ENCODE data around the gene NATD1. TPM values are rescaled to one million over a fixed set of nuclear protein-coding genes. Genes with fewer than 3 reads are reported as not detected.
A peak's percentile ranks its signal among the peaks of the same experiment; 100 is the strongest.

Gene NATD1
- total and polyA plus RNA-seq, 2 experiments from 2014 or later, result 2.1 to 8.1 TPM

GRCh38 chr17:21235921-21236320, 17.3 kb downstream of the NATD1 start (continued):
- TF ChIP-seq, protein P1, sequence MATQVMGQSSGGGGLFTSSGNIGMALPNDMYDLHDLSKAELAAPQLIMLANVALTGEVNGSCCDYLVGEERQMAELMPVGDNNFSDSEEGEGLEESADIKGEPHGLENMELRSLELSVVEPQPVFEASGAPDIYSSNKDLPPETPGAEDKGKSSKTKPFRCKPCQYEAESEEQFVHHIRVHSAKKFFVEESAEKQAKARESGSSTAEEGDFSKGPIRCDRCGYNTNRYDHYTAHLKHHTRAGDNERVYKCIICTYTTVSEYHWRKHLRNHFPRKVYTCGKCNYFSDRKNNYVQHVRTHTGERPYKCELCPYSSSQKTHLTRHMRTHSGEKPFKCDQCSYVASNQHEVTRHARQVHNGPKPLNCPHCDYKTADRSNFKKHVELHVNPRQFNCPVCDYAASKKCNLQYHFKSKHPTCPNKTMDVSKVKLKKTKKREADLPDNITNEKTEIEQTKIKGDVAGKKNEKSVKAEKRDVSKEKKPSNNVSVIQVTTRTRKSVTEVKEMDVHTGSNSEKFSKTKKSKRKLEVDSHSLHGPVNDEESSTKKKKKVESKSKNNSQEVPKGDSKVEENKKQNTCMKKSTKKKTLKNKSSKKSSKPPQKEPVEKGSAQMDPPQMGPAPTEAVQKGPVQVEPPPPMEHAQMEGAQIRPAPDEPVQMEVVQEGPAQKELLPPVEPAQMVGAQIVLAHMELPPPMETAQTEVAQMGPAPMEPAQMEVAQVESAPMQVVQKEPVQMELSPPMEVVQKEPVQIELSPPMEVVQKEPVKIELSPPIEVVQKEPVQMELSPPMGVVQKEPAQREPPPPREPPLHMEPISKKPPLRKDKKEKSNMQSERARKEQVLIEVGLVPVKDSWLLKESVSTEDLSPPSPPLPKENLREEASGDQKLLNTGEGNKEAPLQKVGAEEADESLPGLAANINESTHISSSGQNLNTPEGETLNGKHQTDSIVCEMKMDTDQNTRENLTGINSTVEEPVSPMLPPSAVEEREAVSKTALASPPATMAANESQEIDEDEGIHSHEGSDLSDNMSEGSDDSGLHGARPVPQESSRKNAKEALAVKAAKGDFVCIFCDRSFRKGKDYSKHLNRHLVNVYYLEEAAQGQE (IDR thresholded peaks at IDR 0.05; ENCODE audit: unreplicated experiment), result no peak
- TF ChIP-seq EZH2phosphoT487 (IDR thresholded peaks at IDR 0.05; ENCODE audit: unreplicated experiment), result no peak
- TF ChIP-seq POLR2AphosphoS5 (IDR thresholded peaks at IDR 0.05; ENCODE audit: low read depth), result no peak
- no peak for TF ChIP-seq CREB1 (CRISPR knock-in tag; IDR thresholded peaks at IDR 0.05; ENCODE audit: low read depth)

DNA sequence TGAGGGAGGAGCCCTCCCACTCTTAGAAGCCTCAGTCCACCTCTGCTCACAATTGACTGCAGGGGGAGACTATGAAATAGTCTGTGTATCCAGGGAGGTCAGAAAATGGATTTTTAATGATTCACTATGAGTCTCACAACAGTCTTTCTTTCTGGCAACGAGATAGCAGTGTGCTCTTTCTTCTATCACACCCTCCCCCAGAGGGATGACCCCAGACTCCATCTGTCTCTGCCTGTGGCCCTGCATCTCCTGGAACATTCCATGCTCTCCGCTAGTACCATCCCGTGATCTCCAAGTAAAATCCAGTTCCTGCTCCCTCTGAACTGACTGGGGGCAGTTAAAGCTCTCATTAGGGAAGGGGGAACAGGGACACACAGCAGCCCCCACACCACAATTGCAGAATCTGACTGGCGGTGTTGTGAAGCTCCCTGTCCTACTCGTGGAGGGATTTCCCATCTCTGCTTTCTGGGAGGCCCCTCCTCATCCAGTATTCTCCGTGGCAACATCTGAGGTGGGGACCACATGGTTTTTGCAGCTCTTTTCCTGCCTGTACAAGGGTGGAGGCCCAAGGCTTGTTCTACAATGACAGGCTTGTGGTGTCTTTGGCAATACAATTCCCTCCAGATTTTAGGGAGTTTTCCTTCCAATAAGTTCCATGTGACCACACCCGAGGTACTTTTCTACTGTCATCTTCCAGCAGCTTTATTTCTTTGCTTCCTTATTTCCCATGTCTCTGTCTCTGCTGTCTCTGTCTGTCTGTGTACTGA, 19.4 kb downstream of the NATD1 start:
- no peak overlapping the region for H3K4me3 ChIP-seq
- no peak overlapping the region for H3K27ac Mint-ChIP-seq

More for the DNA sequence above, 19.4 kb downstream of the NATD1 start:
- Histone ChIP-seq H3K36me3 (ENCODE audit: insufficient read depth) (no peaks in the 10 kb centered on the region), H4K20me1 (replicated peaks; ENCODE audit: insufficient read depth) (no peaks in the 10 kb centered on the region), H3F3A (replicated peaks; ENCODE audit: low read depth) (no peaks in the 10 kb centered on the region), H3K9me2 (ENCODE audit: insufficient read depth) (no peaks in the 10 kb centered on the region), H3K4me1 (ENCODE audit: insufficient read depth) (no peaks in the 10 kb centered on the region), H2AFZ (no peak overlapping the region), H3K79me2 (replicated peaks; ENCODE audit: insufficient read depth) (no peaks in the 10 kb centered on the region), H3K27ac (ENCODE audit: low read depth) (no peak overlapping the region), H3K4me2 (no peak overlapping the region), H3K27me3 (ENCODE audit: insufficient read depth) (no peaks in the 10 kb centered on the region)
- DNase-seq (ENCODE audit: low spot score) (no peak), ATAC-seq (no peak)
- no peaks in the 10 kb centered on the region; the same call in 2 of the 3 replicates for H3K9me3 Mint-ChIP-seq
- H3K36me3 Mint-ChIP-seq (ENCODE audit: low read depth), result no peaks in the 10 kb centered on the region; the same call in 2 of the 3 replicates
- no peaks in the 10 kb centered on the region for H3K4me1 Mint-ChIP-seq
- no peak overlapping the region for H3K4me3 Mint-ChIP-seq
- peaks cover 13% of the 10 kb centered on the region for H3K27me3 Mint-ChIP-seq (ENCODE audit: insufficient read depth, low read depth, poor library complexity)
- TF ChIP-seq ZNF114 (CRISPR knock-in tag; IDR thresholded peaks at IDR 0.05) (no peak), CTCF (conservative IDR thresholded peaks at IDR 0.05; ENCODE audit: low read depth in 2 of 2) (0 out of 4 replicates have a peak, but pooled peaks of 1 of the 2 experiments have one; percentile 5)

All from GM23338 (cell line).